HL-60 (cell line): ENCODE results near the gene NMBR.
"Not testable (repeated sequence)": the region's sequence is repeated elsewhere in the genome, so short reads cannot be mapped to it uniquely, and the experiment has no call there.

ENCODE experiments used
- DNase-seq, 2 experiments: peaks; one replicate each; pipeline ENCODE4 v3.0.0-alpha.2; 2010 to 2020; ENCODE audit warnings: low read depth in 1 of 2, low spot score in 1 of 2
- H3K27ac ChIP-seq: fragments of 250-450 bp; sonication (Bioruptor Pico); replicated peaks from 2 replicates; pipeline ENCODE4 v1.5.1; 2020; ENCODE audit warnings: mild to moderate bottlenecking, moderate library complexity
- H3K27me3 ChIP-seq: fragments of 250-450 bp; sonication (Bioruptor Pico); 2 replicates; pipeline ENCODE4 v1.5.1; 2021; ENCODE audit warnings: mild to moderate bottlenecking, moderate library complexity; ENCODE audit not compliant: insufficient read depth, poor library complexity, severe bottlenecking
- H3K4me3 ChIP-seq: replicated peaks from 2 replicates; pipeline ENCODE4 v1.5.1; 2011; ENCODE audit warnings: mild to moderate bottlenecking, control low read depth, low read length; ENCODE audit not compliant: insufficient read depth
- GABPA ChIP-seq: IDR thresholded peaks from 2 replicates; pipeline ENCODE4 v1.6.1; 2012; ENCODE audit warnings: low read depth
- POLR2AphosphoS5 ChIP-seq: IDR thresholded peaks from 2 replicates; pipeline ENCODE4 v1.6.1; 2012; ENCODE audit warnings: low read depth
- SPI1 ChIP-seq: IDR thresholded peaks from 2 replicates; pipeline ENCODE4 v1.6.1; 2012; ENCODE audit warnings: low read depth, mild to moderate bottlenecking, borderline replicate concordance
- TF ChIP-seq, protein P1 (sequence below): IDR thresholded peaks from one replicate; pipeline ENCODE4 v1.5.1; 2011; ENCODE audit warnings: low read length, control low read depth, inconsistent platforms; ENCODE audit not compliant: insufficient read depth
- TF ChIP-seq, protein P2 (sequence below): IDR thresholded peaks from 2 replicates; pipeline ENCODE4 v1.6.1; 2012; ENCODE audit warnings: low read depth; ENCODE audit not compliant: insufficient replicate concordance

Gene NMBR

DNA sequence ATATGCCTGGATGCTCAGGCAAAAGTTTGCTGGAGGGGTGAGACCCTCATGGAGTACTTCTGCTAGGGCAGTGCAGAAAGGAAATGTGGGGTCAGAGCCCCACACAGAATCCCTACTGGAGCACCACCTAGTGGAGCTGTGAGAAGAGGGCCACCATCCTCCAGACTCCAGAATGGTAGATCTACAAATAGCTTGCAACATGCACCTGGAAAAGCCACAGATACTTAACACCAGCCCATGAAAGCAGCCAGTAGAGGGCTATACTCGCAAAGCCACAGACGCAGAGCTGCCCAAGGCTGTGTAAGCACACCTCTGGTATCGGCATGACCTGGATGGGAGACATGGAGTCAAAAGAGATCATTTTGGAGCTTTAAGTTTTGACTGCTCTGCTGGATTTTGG, 74.9 kb downstream of the NMBR start:
- H3K27ac ChIP-seq: no peak overlapping the region
- no peaks in the 10 kb centered on the region for H3K27me3 ChIP-seq
- no peak for DNase-seq
- TF ChIP-seq, protein P1, sequence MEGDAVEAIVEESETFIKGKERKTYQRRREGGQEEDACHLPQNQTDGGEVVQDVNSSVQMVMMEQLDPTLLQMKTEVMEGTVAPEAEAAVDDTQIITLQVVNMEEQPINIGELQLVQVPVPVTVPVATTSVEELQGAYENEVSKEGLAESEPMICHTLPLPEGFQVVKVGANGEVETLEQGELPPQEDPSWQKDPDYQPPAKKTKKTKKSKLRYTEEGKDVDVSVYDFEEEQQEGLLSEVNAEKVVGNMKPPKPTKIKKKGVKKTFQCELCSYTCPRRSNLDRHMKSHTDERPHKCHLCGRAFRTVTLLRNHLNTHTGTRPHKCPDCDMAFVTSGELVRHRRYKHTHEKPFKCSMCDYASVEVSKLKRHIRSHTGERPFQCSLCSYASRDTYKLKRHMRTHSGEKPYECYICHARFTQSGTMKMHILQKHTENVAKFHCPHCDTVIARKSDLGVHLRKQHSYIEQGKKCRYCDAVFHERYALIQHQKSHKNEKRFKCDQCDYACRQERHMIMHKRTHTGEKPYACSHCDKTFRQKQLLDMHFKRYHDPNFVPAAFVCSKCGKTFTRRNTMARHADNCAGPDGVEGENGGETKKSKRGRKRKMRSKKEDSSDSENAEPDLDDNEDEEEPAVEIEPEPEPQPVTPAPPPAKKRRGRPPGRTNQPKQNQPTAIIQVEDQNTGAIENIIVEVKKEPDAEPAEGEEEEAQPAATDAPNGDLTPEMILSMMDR: no peak
- TF ChIP-seq, protein P2, sequence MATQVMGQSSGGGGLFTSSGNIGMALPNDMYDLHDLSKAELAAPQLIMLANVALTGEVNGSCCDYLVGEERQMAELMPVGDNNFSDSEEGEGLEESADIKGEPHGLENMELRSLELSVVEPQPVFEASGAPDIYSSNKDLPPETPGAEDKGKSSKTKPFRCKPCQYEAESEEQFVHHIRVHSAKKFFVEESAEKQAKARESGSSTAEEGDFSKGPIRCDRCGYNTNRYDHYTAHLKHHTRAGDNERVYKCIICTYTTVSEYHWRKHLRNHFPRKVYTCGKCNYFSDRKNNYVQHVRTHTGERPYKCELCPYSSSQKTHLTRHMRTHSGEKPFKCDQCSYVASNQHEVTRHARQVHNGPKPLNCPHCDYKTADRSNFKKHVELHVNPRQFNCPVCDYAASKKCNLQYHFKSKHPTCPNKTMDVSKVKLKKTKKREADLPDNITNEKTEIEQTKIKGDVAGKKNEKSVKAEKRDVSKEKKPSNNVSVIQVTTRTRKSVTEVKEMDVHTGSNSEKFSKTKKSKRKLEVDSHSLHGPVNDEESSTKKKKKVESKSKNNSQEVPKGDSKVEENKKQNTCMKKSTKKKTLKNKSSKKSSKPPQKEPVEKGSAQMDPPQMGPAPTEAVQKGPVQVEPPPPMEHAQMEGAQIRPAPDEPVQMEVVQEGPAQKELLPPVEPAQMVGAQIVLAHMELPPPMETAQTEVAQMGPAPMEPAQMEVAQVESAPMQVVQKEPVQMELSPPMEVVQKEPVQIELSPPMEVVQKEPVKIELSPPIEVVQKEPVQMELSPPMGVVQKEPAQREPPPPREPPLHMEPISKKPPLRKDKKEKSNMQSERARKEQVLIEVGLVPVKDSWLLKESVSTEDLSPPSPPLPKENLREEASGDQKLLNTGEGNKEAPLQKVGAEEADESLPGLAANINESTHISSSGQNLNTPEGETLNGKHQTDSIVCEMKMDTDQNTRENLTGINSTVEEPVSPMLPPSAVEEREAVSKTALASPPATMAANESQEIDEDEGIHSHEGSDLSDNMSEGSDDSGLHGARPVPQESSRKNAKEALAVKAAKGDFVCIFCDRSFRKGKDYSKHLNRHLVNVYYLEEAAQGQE: no peak
- TF ChIP-seq SPI1: no peak
- no peak for TF ChIP-seq GABPA
- no peak for TF ChIP-seq POLR2AphosphoS5
- H3K4me3 ChIP-seq: no peak overlapping the region

DNA sequence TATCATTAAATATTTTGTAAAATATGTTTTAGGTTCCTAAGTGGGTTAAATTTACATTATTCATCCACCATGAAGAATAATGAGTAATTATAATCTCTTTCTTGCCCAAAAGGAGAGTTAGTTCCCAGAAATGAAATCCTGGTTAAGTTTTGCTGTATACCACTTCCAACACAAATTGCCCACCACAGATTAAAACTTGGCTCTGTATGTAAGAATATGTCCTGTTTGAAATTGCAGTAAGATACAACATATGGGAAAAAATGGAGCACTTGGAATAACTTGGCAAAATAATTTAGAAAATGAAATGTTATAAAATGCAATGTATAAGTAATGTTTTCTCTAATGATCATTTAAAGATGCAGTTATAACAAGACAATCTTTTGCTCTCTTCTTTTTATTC, 78.5 kb downstream of the NMBR start:
- Histone ChIP-seq H3K4me3 (no peak overlapping the region), H3K27ac (no peak overlapping the region), H3K27me3 (no peaks in the 10 kb centered on the region)
- no peak for DNase-seq
- TF ChIP-seq SPI1 (no peak), POLR2AphosphoS5 (no peak), GABPA (no peak)
- TF ChIP-seq, protein P1: no peak
- TF ChIP-seq, protein P2: no peak

DNA sequence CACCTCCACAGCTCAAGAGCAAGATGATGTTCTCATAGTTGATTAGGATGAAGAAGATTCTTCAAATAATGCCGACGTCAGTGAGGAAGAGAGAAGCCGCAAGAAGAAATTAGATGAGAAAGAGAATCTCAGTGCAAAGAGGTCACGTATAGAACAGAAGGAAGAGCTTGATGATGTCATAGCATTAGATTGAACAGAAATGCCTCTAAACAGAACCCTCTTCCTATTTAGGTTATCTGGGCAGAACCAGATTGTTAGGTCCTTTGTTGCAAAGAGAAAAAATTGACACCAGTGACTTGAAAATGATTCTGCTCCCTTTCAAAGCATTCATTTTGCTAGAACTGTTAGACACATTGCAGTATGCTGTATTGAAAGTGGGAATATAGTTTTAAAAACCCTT, 84.1 kb downstream of the NMBR start:
- H3K4me3 ChIP-seq, H3K27me3 ChIP-seq, H3K27ac ChIP-seq, DNase-seq: not testable (repeated sequence)

DNA sequence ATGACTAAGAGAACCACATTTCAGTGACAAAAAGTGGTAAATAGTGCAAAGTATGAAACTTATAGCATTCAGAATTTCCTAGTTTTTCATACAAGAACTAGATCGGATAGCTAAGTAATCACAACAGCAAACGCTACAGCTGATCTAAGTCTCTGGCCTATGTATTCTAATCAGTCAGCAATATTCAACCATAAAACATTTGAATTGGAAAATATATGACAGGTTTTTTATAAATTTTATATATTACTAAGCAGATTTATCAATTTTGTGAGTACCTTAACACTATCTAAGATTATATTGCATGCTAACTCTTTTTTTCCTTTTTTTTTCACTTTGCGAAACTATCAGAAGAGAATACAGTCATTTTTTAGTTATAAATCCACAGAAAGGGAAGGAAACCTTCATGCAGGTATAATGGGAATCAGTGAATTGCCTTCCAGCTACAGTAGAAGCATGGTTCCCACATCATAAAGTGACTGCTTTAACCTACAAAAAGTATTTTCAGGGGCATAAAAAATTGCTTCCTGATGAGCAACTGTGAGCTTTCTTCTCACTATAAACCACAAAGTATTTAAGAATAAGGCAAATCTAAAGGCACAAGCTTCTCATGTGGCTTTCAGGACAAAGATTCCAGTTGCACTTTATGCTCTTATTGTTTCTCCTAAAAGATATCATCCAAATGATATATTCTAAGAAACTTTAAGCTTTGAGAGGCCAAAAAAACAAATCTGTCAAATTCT, 88.2 kb downstream of the NMBR start:
- DNase-seq: no peak
- Histone ChIP-seq H3K27me3 (no peaks in the 10 kb centered on the region), H3K4me3 (no peak overlapping the region), H3K27ac (no peak overlapping the region)
- TF ChIP-seq SPI1 (no peak), GABPA (no peak), POLR2AphosphoS5 (no peak)
- TF ChIP-seq, protein P1: no peak
- TF ChIP-seq, protein P2: no peak
